Body of pancreas (tissue), 4 donors: ENCODE results near the gene CRPPA. TPM values are rescaled to one million over a fixed set of nuclear protein-coding genes. Genes with fewer than 3 reads are reported as not detected.

ENCODE experiments used
- ATAC-seq: fragments of 150-250 bp; one replicate; pipeline ENCODE4 v1.9.1; 2016
- DNase-seq, 4 donors: peaks; one replicate each; pipeline ENCODE4 v3.0.0-alpha.2; 2019
- H3K27ac ChIP-seq, 4 donors: fragments of 200-600 bp; sonication (generic); 1 replicate in 3 of 4; 2 replicates in 1 of 4; pipeline versions ENCODE4 v1.5.1 to v1.6.1; 2016 to 2019; ENCODE audit warnings: mild to moderate bottlenecking in 1 of 4, mixed read lengths in 1 of 4, moderate library complexity in 1 of 4
- H3K27me3 ChIP-seq, 2 donors: fragments of 200-600 bp; sonication (generic); one replicate each; pipeline ENCODE4 v1.6.0; 2016; ENCODE audit warnings: mild to moderate bottlenecking in 1 of 2
- H3K36me3 ChIP-seq, 2 donors: fragments of 200-600 bp; sonication (generic); replicated peaks in 1 of 2; 2 replicates each; pipeline ENCODE4 v1.5.1; 2016; ENCODE audit warnings: low read depth in 2 of 2; ENCODE audit not compliant: insufficient read depth in 1 of 2
- H3K4me1 ChIP-seq: fragments of 200-600 bp; sonication (generic); one replicate; pipeline ENCODE4 v1.6.0; 2016
- H3K4me3 ChIP-seq, 2 donors: fragments of 200-600 bp; sonication (generic); 1 replicate in 1 of 2; 2 replicates in 1 of 2; pipeline ENCODE4 v1.5.1; 2016 to 2019
- H3K9me3 ChIP-seq, 3 donors: fragments of 200-600 bp; sonication (generic); 1 replicate in 2 of 3; 2 replicates in 1 of 3; pipeline ENCODE4 v1.5.1; 2016
- CTCF ChIP-seq, 7 experiments: fragments of 450-650 bp in 4 of 7; fragments of 200-600 bp in 3 of 7; sonication (generic) in 3 of 7; IDR thresholded peaks; one replicate each; pipeline ENCODE4 v1.5.1; 2016 to 2019; ENCODE audit warnings: antibody characterized with exemption in 7 of 7
- POLR2A ChIP-seq, 3 donors: fragments of 450-650 bp; IDR thresholded peaks; one replicate each; pipeline ENCODE4 v1.6.1; 2016; ENCODE audit warnings: antibody characterized with exemption in 3 of 3, mild to moderate bottlenecking in 2 of 3
- WGBS, 2 donors: methylation state at CpG; one replicate each; pipeline ENCODE4 v1.1.5; 2017; 5-methylcytosine and 5-hydroxymethylcytosine counted together
- intact Hi-C: fragments of 100-400 bp; cut with DNase I; formaldehyde crosslinking; loops from one replicate; pipeline ENCODE4 v1.15.1; 2023
- total RNA-seq, 2 donors: library from RNA; depleted of rRNA; stranded (reverse); fragments of >200 nt; gene quantifications; one replicate each; pipeline ENCODE4 v1.1.0, GENCODE V29; 2016

Gene CRPPA
- total RNA-seq, result 1 to 10 TPM in 1 of 2 donors, under 1 TPM in 1; 0.66 to 1.0 TPM

DNA sequence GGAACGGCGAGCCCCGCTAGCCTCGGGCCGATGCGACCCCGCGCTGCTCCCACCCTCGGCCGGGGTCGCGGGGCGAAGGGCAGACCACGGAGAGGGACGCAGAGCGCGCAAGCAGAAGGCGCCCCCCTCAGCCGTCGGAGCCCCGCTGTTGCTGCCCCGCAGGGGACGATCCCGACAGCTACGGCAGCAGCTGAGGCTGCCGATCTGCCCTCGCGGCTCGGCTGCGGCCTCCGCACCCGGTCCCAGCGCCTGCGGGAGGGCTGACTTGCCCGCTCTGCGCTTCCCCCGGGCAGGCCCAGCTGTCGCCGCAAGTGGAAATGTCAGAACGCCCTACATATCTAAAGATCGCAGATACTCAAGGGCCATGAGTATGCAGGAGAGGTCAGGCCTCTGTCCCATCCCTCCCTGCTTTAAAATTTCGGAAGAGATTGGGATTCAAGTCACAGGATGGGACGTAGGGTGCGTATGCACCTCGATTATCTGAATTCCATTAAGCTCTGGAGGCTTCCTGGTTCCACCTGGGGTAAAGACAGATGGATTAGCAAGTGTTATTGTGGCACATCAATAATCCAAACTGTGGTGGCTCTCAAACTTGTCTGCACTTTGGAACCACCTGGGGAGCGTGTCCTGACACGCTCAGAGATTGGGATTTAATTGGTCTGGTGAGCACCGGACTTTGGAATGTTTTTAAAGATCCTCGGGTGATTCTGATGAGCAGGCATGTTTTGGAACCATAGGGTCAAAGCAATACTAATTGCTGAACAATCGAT lies at the start of gene CRPPA:
Gene CRPPA, minus strand, starts transcription at position 206 of the 770 bp plus-strand sequence. CDS start 216 bp downstream, outside the sequence.
- DNase-seq (peak; percentile 34 to 55 (median 46)), ATAC-seq (peak; percentile 57)
- TF ChIP-seq CTCF (IDR thresholded peaks at IDR 0.05) (no peak), POLR2A (IDR thresholded peaks at IDR 0.05) (no peak)
- H3K27ac ChIP-seq, result peak within 1 kb of the TSS; percentile 95 to 99 (median 97)
- peak within 1 kb of the TSS; percentile 33 to 88 for H3K4me3 ChIP-seq
- WGBS, 2 donors, result 4 to 20% methylated on average over 11 to 47 of the region's 50 CpGs
- no peaks in the 10 kb centered on the region for H3K9me3 ChIP-seq
- H3K27me3 ChIP-seq, result no peaks in the 10 kb centered on the region
- intact Hi-C loops, result no loop called here
- H3K36me3 ChIP-seq, result no peaks in the 10 kb centered on the region
- peaks cover 25% of the 10 kb centered on the region for H3K4me1 ChIP-seq

GRCh38 chr7:16465469-16466361 lies 44.4 kb upstream of the CRPPA start, which contains the start of gene SOSTDC1:
Gene SOSTDC1, minus strand, starts transcription at chr7:16465738. Its CDS starts 70 bp downstream, at chr7:16465668.
- Histone ChIP-seq H3K9me3 (no peaks in the 10 kb centered on the region), H3K4me1 (peaks cover 5% of the 10 kb centered on the region), H3K36me3 (no peaks in the 10 kb centered on the region), H3K27ac (no peak within 1 kb of the TSS), H3K4me3 (no peak within 1 kb of the TSS), H3K27me3 (no peaks in the 10 kb centered on the region)
- ATAC-seq, result peak; percentile 42
- 7 to 11% methylated on average over 10 of the region's 10 CpGs for WGBS, 2 donors
- peak in 1 of 4 donors; percentile 7 for DNase-seq
- TF ChIP-seq POLR2A (IDR thresholded peaks at IDR 0.05), result no peak
- no peak for TF ChIP-seq CTCF (IDR thresholded peaks at IDR 0.05)
- intact Hi-C loops, result no loop called here

DNA sequence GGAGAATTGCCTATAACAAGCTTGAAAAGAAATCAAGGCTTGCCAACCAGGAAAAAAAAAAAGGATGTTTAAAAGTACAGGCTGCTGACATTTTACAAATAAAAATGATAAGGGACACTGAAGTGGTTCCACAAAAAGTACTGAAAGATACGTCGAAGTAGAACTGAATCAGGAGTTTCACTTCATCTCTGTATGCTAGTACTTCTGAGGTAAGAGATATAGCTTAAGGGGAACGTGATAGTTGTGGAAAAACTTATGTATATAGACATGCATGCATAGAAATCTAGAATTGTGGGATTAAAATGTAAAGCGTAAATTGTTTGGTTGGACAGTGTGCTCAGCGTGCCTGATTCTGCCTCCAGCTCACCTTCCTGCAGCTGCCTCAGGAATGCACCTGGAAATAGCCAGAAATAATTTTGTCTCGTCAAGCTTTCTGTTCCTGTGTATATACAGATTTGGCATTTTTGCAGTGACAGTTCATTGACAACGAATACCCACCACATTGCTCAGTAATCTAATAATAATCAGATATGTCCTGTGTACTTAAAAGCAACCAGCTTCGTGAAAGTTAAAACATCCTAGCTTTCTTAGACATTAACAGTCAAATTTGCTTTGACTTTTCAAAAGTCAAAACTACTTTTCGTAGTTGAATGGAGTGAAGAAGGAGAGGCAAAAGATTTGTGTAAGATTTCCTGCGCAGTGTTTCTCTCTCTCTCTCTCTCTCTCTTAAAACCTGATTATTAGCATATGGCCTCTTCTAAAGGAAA lies 42.8 kb upstream of the CRPPA start:
- H3K4me3 ChIP-seq, result no peak overlapping the region
- TF ChIP-seq POLR2A (IDR thresholded peaks at IDR 0.05), result no peak
- no peak for TF ChIP-seq CTCF (IDR thresholded peaks at IDR 0.05)
- WGBS, 2 donors, result 30 to 42% methylated on average over 10 of the region's 10 CpGs
- intact Hi-C loops, result no loop called here
- no peaks in the 10 kb centered on the region for H3K9me3 ChIP-seq
- no peak overlapping the region for H3K27ac ChIP-seq
- ATAC-seq, result no peak
- peaks cover 5% of the 10 kb centered on the region for H3K4me1 ChIP-seq
- no peak for DNase-seq
- no peaks in the 10 kb centered on the region for H3K36me3 ChIP-seq
- H3K27me3 ChIP-seq, result no peaks in the 10 kb centered on the region

- Histone ChIP-seq H3K4me3 (no peak overlapping the region), H3K9me3 (no peaks in the 10 kb centered on the region), H3K4me1 (peaks cover 5% of the 10 kb centered on the region), H3K27ac (no peak overlapping the region), H3K27me3 (no peaks in the 10 kb centered on the region), H3K36me3 (no peaks in the 10 kb centered on the region)
- DNase-seq (no peak), ATAC-seq (no peak)
- 32 to 50% methylated on average over 2 of the region's 2 CpGs for WGBS, 2 donors
- intact Hi-C loops, result no loop called here
- TF ChIP-seq POLR2A (IDR thresholded peaks at IDR 0.05) (no peak), CTCF (IDR thresholded peaks at IDR 0.05) (no peak)
Observed at GRCh38 chr7:16463520-16463919, 42.2 kb upstream of the CRPPA start.
